Measurements from ENCODE around the gene IMMP2L. TPM values are rescaled to one million over a fixed set of nuclear protein-coding genes. Genes with fewer than 3 reads are reported as not detected.

IMMP2L gene
- total and polyA plus RNA-seq, 2 experiments from 2014 or later: 10.1 to 10.4 TPM

DNA sequence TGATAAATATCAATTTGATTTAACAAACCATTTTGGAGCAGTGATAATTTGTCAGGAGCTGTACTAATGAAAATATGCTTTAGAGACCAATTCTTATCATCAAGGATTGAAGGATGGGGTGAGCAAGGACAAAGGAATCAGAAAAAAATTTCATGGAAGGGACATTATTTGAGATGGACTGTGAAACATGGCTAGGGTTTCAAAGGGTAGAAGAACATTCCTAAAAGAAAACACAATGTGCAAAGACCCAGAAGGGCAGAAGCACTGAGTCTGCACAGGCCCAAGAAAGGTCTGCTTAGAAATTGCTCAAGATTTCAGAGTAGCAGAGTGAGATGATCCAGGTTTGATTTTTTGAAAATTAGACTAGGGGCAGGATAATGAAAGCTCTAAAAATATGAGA, 296.9 kb downstream of the IMMP2L start:
- DNase-seq: no peak
- Histone ChIP-seq H3K9me3 (ENCODE audit: low read depth) (no peaks in the 10 kb centered on the region), H3K79me2 (ENCODE audit: insufficient read depth) (no peaks in the 10 kb centered on the region), H3K27me3 (replicated peaks; ENCODE audit: insufficient read depth) (no peaks in the 10 kb centered on the region), H3F3A (ENCODE audit: insufficient read depth) (0 out of 2 replicates have a peak, but pooled peaks cover 9% of the 10 kb centered on the region), H3K9ac (no peak overlapping the region), H2AFZ (no peak overlapping the region), H3K4me3 (no peak overlapping the region), H4K20me1 (ENCODE audit: insufficient read depth) (no peaks in the 10 kb centered on the region), H3K36me3 (ENCODE audit: low read depth) (no peaks in the 10 kb centered on the region), H3K27ac (no peak overlapping the region), H3K4me1 (ENCODE audit: insufficient read depth) (peaks cover 35% of the 10 kb centered on the region), H3K4me2 (ENCODE audit: unreplicated experiment) (no peak overlapping the region), H3K9me2 (ENCODE audit: insufficient read depth) (no peaks in the 10 kb centered on the region)
- in situ Hi-C loops (cut with MboI): no loop called here
- TF ChIP-seq EZH2phosphoT487 (IDR thresholded peaks at IDR 0.05; ENCODE audit: insufficient read depth, low read depth) (no peak), EZH2 (IDR thresholded peaks at IDR 0.05; ENCODE audit: insufficient read depth, poor library complexity, severe bottlenecking) (no peak)

DNA sequence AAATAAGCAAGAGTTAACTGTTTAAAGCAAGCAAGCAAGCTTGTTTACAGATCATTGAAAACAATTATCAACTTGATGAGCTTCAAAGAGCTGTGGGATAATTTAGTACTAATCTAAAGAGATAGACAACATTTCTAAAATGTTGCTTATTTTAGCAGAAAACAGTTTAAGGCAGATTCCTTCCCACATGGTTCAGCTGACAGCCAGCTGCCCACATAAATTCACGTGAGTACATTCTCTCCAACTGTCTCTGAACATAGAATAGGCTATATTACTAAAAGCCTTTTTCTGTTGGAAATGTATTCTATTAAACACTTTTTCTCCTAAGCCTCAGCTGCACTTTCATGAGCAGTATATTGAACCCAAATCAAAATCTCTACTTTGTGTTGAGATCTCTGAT, 297.3 kb downstream of the IMMP2L start:
- no peaks in the 10 kb centered on the region for H3K27me3 ChIP-seq (replicated peaks; ENCODE audit: insufficient read depth)
- H3K27ac ChIP-seq: no peak overlapping the region
- no peak overlapping the region for H3K4me2 ChIP-seq (ENCODE audit: unreplicated experiment)
- H3K79me2 ChIP-seq (ENCODE audit: insufficient read depth): no peaks in the 10 kb centered on the region
- H3K9ac ChIP-seq: no peak overlapping the region
- no peaks in the 10 kb centered on the region for H3K9me3 ChIP-seq (ENCODE audit: low read depth)
- H3K36me3 ChIP-seq (ENCODE audit: low read depth): no peaks in the 10 kb centered on the region
- TF ChIP-seq EZH2 (IDR thresholded peaks at IDR 0.05; ENCODE audit: insufficient read depth, poor library complexity, severe bottlenecking) (no peak), EZH2phosphoT487 (IDR thresholded peaks at IDR 0.05; ENCODE audit: insufficient read depth, low read depth) (no peak)
- no peak overlapping the region for H3K4me3 ChIP-seq
- 88 to 96% methylated on average over 1 of the region's 1 CpG for WGBS, 2 experiments (ENCODE audit: low coverage in 1 of 2, low lambda C conversion rate in 2 of 2, missing lambda C conversion rate in 2 of 2)
- H3K9me2 ChIP-seq (ENCODE audit: insufficient read depth): no peaks in the 10 kb centered on the region
- H3K4me1 ChIP-seq (ENCODE audit: insufficient read depth): peaks cover 35% of the 10 kb centered on the region
- H2AFZ ChIP-seq: no peak overlapping the region
- 0 out of 2 replicates have a peak, but pooled peaks cover 9% of the 10 kb centered on the region for H3F3A ChIP-seq (ENCODE audit: insufficient read depth)
- DNase-seq: no peak
- H4K20me1 ChIP-seq (ENCODE audit: insufficient read depth): no peaks in the 10 kb centered on the region
- in situ Hi-C loops (cut with MboI): no loop called here

DNA sequence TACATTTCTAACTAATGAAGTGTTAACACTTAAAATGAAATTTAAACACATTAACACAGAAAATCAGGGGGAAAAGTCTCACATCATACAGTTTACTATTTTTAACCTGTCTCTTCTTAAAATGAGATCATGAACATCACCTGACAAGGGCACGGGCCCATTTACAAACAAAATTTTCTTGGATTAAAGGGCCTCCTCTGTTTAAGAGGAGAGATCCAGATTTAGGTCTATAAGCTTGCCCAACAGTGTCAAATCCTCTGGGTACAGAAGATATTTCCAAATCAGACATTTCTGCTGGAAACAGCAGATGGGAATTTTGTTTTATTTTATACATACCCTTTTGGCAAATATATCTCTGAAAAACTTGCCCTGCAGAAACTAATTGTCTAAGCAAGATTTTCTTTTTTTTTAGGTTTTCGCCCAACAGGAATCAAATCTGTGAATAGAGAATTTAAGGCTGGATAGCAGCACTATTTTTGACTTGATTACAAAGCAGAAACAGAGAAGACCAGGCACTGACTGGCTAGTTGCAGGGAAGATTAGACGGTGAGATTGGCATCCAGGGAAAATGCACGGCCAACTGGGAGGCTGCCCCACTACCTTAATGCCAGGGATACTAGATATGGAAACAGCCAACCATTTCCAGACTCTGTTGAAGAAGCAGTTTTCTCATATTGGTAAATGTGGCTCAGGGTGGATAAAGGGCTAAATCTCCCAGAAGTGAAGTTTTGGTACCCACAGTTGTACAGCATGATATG, 298.0 kb downstream of the IMMP2L start:
- Histone ChIP-seq H3K79me2 (ENCODE audit: insufficient read depth) (no peaks in the 10 kb centered on the region), H2AFZ (no peak overlapping the region), H3K4me3 (no peak overlapping the region), H3K36me3 (ENCODE audit: low read depth) (no peaks in the 10 kb centered on the region), H3K9ac (no peak overlapping the region), H3K27me3 (replicated peaks; ENCODE audit: insufficient read depth) (no peaks in the 10 kb centered on the region), H3K9me2 (ENCODE audit: insufficient read depth) (no peaks in the 10 kb centered on the region), H3K9me3 (ENCODE audit: low read depth) (no peaks in the 10 kb centered on the region), H3K4me2 (ENCODE audit: unreplicated experiment) (no peak overlapping the region), H3F3A (ENCODE audit: insufficient read depth) (0 out of 2 replicates have a peak, but pooled peaks cover 9% of the 10 kb centered on the region), H3K27ac (no peak overlapping the region), H3K4me1 (ENCODE audit: insufficient read depth) (peaks cover 35% of the 10 kb centered on the region), H4K20me1 (ENCODE audit: insufficient read depth) (no peaks in the 10 kb centered on the region)
- in situ Hi-C loops (cut with MboI): no loop called here
- 78 to 80% methylated on average over 4 of the region's 4 CpGs for WGBS, 2 experiments (ENCODE audit: low coverage in 1 of 2, low lambda C conversion rate in 2 of 2, missing lambda C conversion rate in 2 of 2)
- TF ChIP-seq EZH2 (IDR thresholded peaks at IDR 0.05; ENCODE audit: insufficient read depth, poor library complexity, severe bottlenecking): no peak
- no peak for TF ChIP-seq EZH2phosphoT487 (IDR thresholded peaks at IDR 0.05; ENCODE audit: insufficient read depth, low read depth)
- no peak for DNase-seq

DNA sequence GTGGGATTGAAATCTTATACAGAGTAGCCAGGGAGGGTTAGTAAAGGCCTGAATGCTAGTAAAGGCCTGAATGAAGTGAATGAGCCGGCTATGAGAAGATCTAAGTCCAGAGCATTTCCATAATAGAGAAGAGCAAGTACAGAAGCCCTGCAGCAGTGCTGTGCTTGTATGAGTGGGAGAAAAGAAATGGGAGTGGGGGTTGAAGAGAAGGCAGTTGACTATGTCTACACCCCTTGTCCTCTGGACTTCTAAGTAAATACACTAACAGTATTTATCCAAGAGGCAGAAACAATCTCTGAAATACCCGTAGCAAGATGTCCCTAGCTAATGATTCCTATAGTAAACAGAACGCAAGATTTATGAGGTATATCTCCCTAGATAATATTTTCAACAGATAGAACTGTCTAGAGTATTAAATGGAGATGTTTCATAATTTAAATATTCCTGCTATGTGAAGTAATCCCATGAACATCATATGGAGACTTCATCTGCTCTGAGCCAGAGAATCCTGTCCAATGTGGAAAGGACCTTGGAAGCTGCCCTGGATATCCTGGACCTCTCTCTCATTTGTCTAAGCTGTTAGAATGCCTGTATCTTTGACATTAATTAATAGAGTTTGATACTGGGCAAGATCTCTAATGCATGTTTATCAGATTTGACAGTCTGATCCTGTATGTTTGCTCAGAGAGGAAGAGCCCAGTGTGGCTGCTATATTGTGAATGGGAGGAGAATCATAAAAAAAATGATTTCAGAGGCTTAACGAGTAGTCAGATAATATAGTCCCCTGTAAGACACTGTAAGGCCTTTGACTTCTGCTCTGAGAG, 299.8 kb downstream of the IMMP2L start:
- Histone ChIP-seq H3K27me3 (replicated peaks; ENCODE audit: insufficient read depth) (no peaks in the 10 kb centered on the region), H3K4me2 (ENCODE audit: unreplicated experiment) (no peak overlapping the region), H3F3A (ENCODE audit: insufficient read depth) (0 out of 2 replicates have a peak, but pooled peaks cover 9% of the 10 kb centered on the region), H3K9me3 (ENCODE audit: low read depth) (no peaks in the 10 kb centered on the region), H2AFZ (no peak overlapping the region), H4K20me1 (ENCODE audit: insufficient read depth) (no peaks in the 10 kb centered on the region), H3K4me3 (no peak overlapping the region), H3K9me2 (ENCODE audit: insufficient read depth) (no peaks in the 10 kb centered on the region), H3K4me1 (ENCODE audit: insufficient read depth) (peaks cover 35% of the 10 kb centered on the region), H3K27ac (no peak overlapping the region), H3K36me3 (ENCODE audit: low read depth) (no peaks in the 10 kb centered on the region), H3K9ac (no peak overlapping the region), H3K79me2 (ENCODE audit: insufficient read depth) (no peaks in the 10 kb centered on the region)
- WGBS, 2 experiments (ENCODE audit: low coverage in 1 of 2, low lambda C conversion rate in 2 of 2, missing lambda C conversion rate in 2 of 2): 97% methylated on average over 4 of the region's 4 CpGs
- TF ChIP-seq EZH2phosphoT487 (IDR thresholded peaks at IDR 0.05; ENCODE audit: insufficient read depth, low read depth): no peak
- no peak for TF ChIP-seq EZH2 (IDR thresholded peaks at IDR 0.05; ENCODE audit: insufficient read depth, poor library complexity, severe bottlenecking)
- no peak for DNase-seq
- in situ Hi-C loops (cut with MboI): no loop called here

Measured in GM23248 (cell line).